ENCODE measurements around the gene CDK19. TPM values are rescaled to one million over a fixed set of nuclear protein-coding genes. Genes with fewer than 3 reads are reported as not detected.
A peak's percentile ranks its signal among the peaks of the same experiment; 100 is the strongest.

The CDK19 gene
- total RNA-seq, 2 experiments from 2014 or later, result 18.2 to 18.4 TPM

DNA sequence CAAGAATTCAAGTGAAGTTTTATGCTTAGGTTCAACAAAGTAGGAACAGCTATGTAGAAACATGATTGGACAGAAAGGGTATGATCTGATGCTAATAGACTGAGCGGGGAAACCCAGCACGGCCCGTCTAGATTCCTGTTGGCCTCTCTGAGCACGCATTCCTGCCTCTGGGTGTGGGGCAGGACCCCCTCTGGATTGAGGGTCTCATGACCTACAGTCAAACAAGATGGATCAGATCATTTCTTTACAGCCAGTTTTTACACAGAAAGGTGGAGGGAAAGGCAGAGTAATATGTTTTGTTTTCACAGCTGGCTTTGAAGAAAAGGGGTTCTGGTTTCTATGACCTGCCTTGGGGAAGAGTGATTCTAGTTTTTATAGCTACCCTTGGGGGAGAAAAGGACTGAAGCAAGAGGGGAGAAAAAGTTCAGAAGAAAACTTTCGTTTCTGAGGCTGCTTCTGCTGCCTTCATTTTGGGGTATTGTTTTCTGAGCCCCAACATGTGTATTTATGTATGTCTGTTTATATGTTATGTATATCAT is 239.3 kb downstream of the CDK19 start:
- intact Hi-C loops (cut with micrococcal nuclease), result no loop called here
- Mint-ChIP-seq H3K27me3 (peaks cover 3% of the 10 kb centered on the region), H3K9me3 (peaks cover 5% of the 10 kb centered on the region), H3K4me3 (no peak overlapping the region), H3K27ac (no peak overlapping the region), H3K4me1 (ENCODE audit: low read depth) (no peaks in the 10 kb centered on the region), H3K36me3 (peaks cover 3% of the 10 kb centered on the region)
- DNase-seq, result no peak
- CTCF ChIA-PET, result no interaction called here
- POLR2A ChIA-PET, result no interaction called here

- peaks cover 3% of the 10 kb centered on the region for H3K36me3 Mint-ChIP-seq
- H3K4me1 Mint-ChIP-seq (ENCODE audit: low read depth), result no peaks in the 10 kb centered on the region
- intact Hi-C loops (cut with micrococcal nuclease), result no loop called here
- CTCF ChIA-PET, result no interaction called here
- H3K9me3 Mint-ChIP-seq, result peaks cover 5% of the 10 kb centered on the region
- H3K4me3 Mint-ChIP-seq, result no peak overlapping the region
- POLR2A ChIA-PET, result no interaction called here
- H3K27me3 Mint-ChIP-seq, result peaks cover 3% of the 10 kb centered on the region
- H3K27ac Mint-ChIP-seq, result no peak overlapping the region
- DNase-seq, result no peak
Measured at GRCh38 chr6:110574817-110575216, 240.5 kb downstream of the CDK19 start.

GRCh38 chr6:110573537-110573936 is 241.7 kb downstream of the CDK19 start:
- H3K4me3 Mint-ChIP-seq, result no peak overlapping the region
- no peak overlapping the region for H3K27ac Mint-ChIP-seq
- no peak for DNase-seq
- H3K4me1 Mint-ChIP-seq (ENCODE audit: low read depth), result no peaks in the 10 kb centered on the region
- ChIA-PET CTCF (no interaction called here), POLR2A (no interaction called here)
- intact Hi-C loops (cut with micrococcal nuclease), result no loop called here
- H3K9me3 Mint-ChIP-seq, result no peaks in the 10 kb centered on the region
- peaks cover 3% of the 10 kb centered on the region for H3K27me3 Mint-ChIP-seq
- no peaks in the 10 kb centered on the region for H3K36me3 Mint-ChIP-seq

DNA sequence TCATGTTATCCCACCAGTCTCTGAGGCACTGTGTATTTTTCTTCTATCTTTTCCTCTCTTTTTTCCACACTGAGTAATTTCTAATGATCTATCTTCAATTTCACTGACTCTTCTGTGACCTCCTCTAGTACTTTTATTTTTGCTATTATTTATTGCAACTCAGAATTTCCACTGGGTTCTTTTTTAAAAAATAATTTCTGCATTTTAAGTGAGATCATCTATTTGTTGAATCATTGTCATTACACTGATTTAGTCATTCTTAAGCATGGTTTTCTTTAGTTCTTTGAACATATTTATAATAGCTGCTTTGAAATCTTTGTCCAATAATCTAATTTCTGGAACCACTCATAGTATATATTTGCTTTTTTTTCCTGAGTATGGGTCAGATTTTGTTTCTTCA is 242.1 kb downstream of the CDK19 start:
- ChIA-PET CTCF (no interaction called here), POLR2A (no interaction called here)
- no peak overlapping the region for H3K27ac Mint-ChIP-seq
- peaks cover 3% of the 10 kb centered on the region for H3K4me1 Mint-ChIP-seq (ENCODE audit: low read depth)
- H3K36me3 Mint-ChIP-seq, result no peaks in the 10 kb centered on the region
- no peak overlapping the region for H3K4me3 Mint-ChIP-seq
- DNase-seq, result no peak
- H3K27me3 Mint-ChIP-seq, result peaks cover 3% of the 10 kb centered on the region
- intact Hi-C loops (cut with micrococcal nuclease), result no loop called here
- no peaks in the 10 kb centered on the region for H3K9me3 Mint-ChIP-seq

- ChIA-PET CTCF (interaction anchor here (1.0 kb wide), 1 partner anchor 40 kb away, joined by 3 read pairs; no protein-coding TSS in a partner anchor), POLR2A (no interaction called here)
- H3K36me3 Mint-ChIP-seq, result no peaks in the 10 kb centered on the region
- H3K9me3 Mint-ChIP-seq, result no peaks in the 10 kb centered on the region
- no peak overlapping the region for H3K27ac Mint-ChIP-seq
- peak; percentile 56 for DNase-seq
- peaks cover 5% of the 10 kb centered on the region for H3K4me1 Mint-ChIP-seq (ENCODE audit: low read depth)
- H3K4me3 Mint-ChIP-seq, result no peak overlapping the region
- intact Hi-C loops (cut with micrococcal nuclease), result no loop called here
- H3K27me3 Mint-ChIP-seq, result no peaks in the 10 kb centered on the region
Measured at GRCh38 chr6:110567957-110568696, 247.1 kb downstream of the CDK19 start.

DNA sequence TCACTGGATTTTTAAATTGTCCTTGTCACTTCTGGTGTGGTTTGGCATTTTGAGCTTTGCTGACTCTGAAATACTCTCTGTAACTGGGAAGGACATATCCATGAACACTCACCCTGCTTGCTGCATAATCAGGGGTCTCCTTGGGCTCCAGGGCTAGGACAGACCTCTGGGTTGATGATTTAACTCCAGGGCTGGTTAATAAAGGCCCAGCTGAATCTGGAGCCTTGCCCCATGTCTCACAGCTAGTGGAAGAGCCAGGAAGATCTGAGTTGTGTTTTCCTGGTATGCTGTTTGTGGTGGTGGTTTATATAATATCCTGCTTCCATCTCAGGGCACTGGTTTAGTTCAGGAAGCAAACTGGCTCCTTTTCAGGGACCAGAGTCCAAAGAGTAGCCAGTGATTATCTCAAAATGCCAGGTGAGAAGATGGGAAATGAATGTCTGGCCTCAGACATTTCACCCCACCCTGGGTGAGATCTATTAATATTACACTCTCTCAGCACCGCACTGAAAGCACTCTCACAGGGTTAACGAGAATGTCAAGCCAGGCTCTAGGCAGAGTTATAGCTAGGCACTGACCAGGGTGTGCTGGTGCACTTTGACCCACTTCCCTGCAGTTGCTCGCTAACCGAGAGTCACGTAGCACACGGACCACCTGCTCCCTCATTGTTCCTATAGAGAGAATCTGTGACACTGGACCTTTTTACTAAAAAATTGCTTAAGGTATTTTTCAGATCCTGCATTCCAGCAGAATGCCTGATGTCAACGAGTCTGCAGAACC is 248.7 kb downstream of the CDK19 start:
- DNase-seq, result no peak
- Mint-ChIP-seq H3K27me3 (no peaks in the 10 kb centered on the region), H3K9me3 (peaks cover 8% of the 10 kb centered on the region), H3K27ac (no peak overlapping the region), H3K36me3 (no peaks in the 10 kb centered on the region), H3K4me1 (ENCODE audit: low read depth) (peaks cover 11% of the 10 kb centered on the region), H3K4me3 (no peak overlapping the region)
- ChIA-PET POLR2A (interaction anchor here (0.6 kb wide), 1 partner anchor 208 kb away, joined by 3 read pairs; no protein-coding TSS in a partner anchor), CTCF (no interaction called here)
- intact Hi-C loops (cut with micrococcal nuclease), result no loop called here

GRCh38 chr6:110564703-110565421 is 250.4 kb downstream of the CDK19 start:
- H3K4me3 Mint-ChIP-seq, result no peak overlapping the region
- ChIA-PET POLR2A (no interaction called here), CTCF (no interaction called here)

DNA sequence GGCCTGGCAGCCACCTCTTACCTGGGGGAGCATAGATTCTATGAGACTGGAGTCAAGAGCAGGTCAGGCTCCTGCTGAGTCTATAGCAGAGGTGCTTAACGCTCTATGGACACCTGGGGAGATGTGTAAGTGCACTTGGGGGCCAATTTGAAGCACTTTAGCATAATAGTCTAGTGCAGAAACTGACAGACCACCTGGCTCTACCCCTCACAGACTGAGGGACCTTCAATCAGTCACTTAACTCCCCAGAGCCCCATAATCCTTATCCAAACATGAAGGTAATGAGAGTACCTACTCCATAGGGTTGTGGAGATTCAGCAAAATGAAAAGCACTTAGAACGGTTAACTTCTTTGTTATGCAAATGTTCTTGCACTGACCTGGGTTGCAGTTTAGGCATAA is 251.6 kb downstream of the CDK19 start:
- ChIA-PET CTCF (no interaction called here), POLR2A (no interaction called here)
- Mint-ChIP-seq H3K4me1 (ENCODE audit: low read depth) (peaks cover 26% of the 10 kb centered on the region), H3K27me3 (no peaks in the 10 kb centered on the region), H3K4me3 (no peak overlapping the region), H3K9me3 (peaks cover 8% of the 10 kb centered on the region), H3K27ac (no peak overlapping the region), H3K36me3 (no peaks in the 10 kb centered on the region)
- no peak for DNase-seq
- intact Hi-C loops (cut with micrococcal nuclease), result no loop called here

More at GRCh38 chr6:110564703-110565421, 250.4 kb downstream of the CDK19 start:
- Mint-ChIP-seq H3K27ac (no peak overlapping the region), H3K4me1 (ENCODE audit: low read depth) (peaks cover 26% of the 10 kb centered on the region), H3K27me3 (no peaks in the 10 kb centered on the region), H3K36me3 (no peaks in the 10 kb centered on the region), H3K9me3 (peaks cover 8% of the 10 kb centered on the region)
- no peak for DNase-seq
- intact Hi-C loops (cut with micrococcal nuclease), result no loop called here

- intact Hi-C loops (cut with micrococcal nuclease), result no loop called here
- POLR2A ChIA-PET, result no interaction called here
- H3K9me3 Mint-ChIP-seq, result peaks cover 8% of the 10 kb centered on the region
- CTCF ChIA-PET, result no interaction called here
- H3K27me3 Mint-ChIP-seq, result no peaks in the 10 kb centered on the region
- H3K4me3 Mint-ChIP-seq, result no peak overlapping the region
- no peak overlapping the region for H3K27ac Mint-ChIP-seq
- no peaks in the 10 kb centered on the region for H3K36me3 Mint-ChIP-seq
- H3K4me1 Mint-ChIP-seq (ENCODE audit: low read depth), result peaks cover 24% of the 10 kb centered on the region
- DNase-seq, result no peak
Measured at GRCh38 chr6:110562316-110562915, 252.9 kb downstream of the CDK19 start.

DNA sequence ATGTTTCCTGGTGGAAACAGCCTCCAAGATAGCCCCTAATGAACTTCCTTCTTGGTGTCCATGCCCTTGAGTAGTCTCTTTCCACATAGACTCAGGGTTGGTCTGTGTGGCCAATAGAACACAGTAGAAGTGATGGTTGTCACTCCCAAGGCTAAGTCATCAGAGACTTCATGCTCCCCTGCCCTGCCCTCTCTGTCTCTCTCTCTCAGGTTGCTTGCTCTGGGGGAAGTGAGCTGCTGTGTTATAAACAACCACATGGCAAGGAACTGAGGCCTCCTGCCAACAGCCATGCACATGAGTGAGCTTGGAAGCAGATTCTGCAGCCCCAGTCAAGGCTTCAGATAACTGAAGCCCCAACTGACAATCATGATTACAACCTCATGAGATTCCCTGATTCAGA is 253.6 kb downstream of the CDK19 start:
- Mint-ChIP-seq H3K27ac (no peak overlapping the region), H3K36me3 (no peaks in the 10 kb centered on the region), H3K27me3 (no peaks in the 10 kb centered on the region), H3K4me1 (ENCODE audit: low read depth) (peaks cover 24% of the 10 kb centered on the region), H3K4me3 (no peak overlapping the region), H3K9me3 (peaks cover 8% of the 10 kb centered on the region)
- ChIA-PET CTCF (no interaction called here), POLR2A (no interaction called here)
- no peak for DNase-seq
- intact Hi-C loops (cut with micrococcal nuclease), result no loop called here

DNA sequence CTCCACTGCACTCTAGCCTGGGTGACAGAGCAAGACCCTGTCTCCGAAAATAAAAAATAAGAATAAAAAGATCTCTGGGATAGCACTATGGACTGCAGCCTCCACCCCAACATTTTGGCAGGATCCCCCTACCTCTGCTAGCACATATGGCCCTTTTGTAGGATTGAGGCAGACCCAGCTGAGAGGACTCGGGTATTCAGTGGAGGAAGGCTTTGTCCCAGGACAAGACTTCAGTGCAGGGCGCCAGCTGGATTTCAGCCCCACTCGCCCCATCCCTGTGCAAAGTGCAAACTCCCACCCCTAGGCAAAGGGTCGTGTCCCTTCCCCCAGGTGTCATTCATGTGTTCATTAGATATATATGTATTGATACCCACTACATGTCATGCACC is 254.3 kb downstream of the CDK19 start:
- no peak for DNase-seq
- Mint-ChIP-seq H3K4me3 (no peak overlapping the region), H3K9me3 (peaks cover 8% of the 10 kb centered on the region), H3K4me1 (ENCODE audit: low read depth) (peaks cover 24% of the 10 kb centered on the region), H3K27me3 (no peaks in the 10 kb centered on the region), H3K36me3 (no peaks in the 10 kb centered on the region), H3K27ac (no peak overlapping the region)
- intact Hi-C loops (cut with micrococcal nuclease), result no loop called here
- ChIA-PET POLR2A (no interaction called here), CTCF (interaction anchor here (1.0 kb wide), 1 partner anchor 32 kb away, joined by 5 read pairs; no protein-coding TSS in a partner anchor)

All from activated CD4-positive, alpha-beta memory T cell treated with anti-CD3 and anti-CD28 coated beads for 36 hours (primary cell).